Inflammatory macrophage treated with lipopolysaccharide for 4 hours (primary cell): ENCODE results near the gene CBX2.

Source experiments
- DNase-seq: peaks from one replicate; pipeline ENCODE4 v3.0.0-alpha.2; 2020

The CBX2 gene

DNA sequence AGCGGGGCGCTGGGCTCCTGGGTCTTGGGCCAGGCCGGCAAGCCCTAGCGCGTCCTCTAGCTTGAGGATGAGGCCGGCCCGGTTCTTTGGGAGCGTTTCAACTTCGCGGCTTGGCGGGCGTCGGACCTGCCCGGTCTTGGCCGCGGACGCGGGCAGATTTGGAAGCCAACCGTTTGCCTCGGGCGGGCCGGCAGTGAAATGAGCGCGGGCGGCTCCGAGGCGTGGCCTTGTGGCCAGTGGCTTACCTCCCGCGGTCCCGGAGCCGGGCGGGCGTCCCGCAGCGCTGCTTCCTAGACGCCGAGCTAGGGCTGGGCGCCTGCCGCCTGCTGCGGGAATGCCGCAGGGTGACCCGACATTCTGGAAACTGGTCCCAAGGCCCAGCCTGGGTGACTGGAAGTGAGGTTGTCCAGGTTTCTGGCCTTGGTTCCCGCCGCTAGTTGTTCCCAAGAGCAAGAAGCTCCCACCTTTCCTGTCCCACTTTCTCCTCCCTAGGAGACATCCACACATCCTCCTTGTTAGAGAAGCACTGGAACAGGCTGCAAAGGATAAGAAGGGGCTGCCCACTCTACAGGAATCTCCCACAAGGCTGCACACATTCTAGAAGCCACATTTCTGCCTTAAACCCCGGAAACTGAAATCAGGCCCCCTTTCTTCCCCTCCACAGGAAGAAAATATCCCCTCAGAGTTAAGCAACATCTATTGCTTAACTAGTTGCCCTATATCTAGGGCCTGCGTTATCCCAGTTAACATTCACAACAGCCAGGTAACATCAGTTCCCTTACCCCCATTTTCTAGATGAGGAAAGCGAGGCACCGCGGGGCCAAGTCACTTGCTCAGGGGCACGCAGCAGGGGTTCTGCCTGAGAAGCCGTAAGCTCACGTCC, 23.4 kb downstream of the CBX2 start:
- no peak for DNase-seq

DNA sequence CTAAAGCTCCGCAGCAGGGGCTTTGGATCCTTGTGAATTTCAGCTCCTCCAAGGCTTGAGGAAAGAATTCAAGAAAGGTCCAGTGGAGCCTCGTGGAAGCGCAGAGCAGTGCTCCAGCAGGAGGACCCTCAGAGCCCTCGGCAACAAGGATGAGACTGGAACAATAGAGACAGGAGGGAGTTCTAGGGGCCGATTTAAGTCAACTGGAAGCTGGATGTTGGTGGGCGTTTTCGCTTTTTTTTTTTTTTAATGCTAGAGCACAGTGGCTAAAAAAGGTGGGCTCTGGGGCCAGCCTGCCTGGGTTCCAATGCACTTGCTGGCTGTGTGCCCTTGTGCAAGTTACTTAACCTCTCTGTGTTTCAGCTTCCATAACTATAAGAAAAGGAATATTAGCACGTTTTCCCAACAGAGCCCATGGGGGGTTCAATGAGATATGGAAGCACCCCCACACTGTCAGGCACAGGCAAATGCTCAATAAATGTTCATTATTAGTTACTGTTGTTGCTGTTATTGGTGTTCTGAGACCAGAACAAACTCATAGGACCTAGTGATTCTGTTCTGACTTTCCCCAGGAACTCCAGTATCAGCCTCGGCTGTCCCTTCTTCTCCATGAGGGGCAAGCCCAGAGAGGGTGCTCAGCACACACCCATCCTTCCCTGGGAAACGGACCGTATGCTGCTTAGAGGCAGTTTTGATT, 24.2 kb downstream of the CBX2 start:
- DNase-seq: no peak

DNA sequence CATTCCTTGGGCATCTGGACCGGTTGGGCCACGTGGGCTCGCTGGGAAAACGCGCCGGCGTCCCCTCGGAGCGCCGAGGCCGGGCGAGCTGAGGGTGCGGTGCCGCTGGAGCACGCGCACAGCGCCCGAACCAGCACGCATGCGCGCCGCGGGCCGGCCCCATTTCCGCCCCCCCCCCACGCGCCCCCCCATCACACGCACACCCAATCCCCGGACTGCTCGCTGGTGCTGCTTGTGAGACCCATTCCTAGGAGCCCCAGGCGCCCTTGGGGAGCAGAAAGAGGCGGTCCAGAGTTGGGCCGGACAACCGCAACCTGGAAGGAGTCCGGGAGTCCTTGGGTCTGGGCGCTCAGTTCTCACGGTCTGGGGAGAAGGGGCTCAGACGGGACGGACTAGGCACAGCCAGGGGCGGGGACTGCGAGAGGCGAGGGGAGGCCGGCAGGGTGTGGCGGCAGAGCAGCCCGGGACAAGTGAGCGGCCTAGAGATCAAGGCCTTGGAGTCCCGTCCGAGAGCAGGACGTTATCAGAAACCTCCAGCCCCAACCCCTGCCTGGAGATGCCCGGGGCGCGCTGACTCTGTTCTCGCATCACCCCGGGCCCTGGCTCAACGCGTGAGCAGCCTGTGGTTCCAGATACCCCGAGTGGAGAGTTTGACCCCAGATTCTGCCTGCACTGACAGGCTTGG, 24.9 kb downstream of the CBX2 start:
- DNase-seq: no peak

DNA sequence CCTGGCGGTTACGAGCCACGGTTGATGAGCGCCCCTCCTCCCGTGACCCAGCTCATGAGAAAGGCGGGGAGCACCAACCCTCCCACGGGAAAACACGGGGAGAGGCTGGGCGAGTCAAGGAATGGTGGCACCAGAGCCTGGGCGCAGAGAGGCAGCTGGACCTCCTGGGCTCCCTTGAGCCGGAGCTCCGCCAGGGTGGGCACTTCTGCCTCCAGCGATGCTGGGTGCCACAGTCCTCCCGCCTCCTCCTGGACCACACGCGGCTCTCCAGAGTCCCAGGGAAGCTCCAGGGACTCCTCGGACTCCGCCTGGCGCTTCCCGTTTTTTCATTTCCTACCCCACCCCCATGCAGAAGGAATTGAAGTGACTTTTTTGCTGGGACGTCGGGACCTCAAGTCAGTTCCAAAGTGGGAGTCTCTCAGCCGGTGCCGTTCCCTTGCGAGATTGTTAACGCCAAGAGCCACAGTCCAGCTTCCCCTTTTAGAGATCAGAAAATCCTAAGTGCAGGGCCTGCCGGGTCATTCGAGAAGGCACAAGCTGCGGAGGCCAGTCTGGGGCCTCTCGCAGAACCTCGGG, 25.6 kb downstream of the CBX2 start:
- peak; percentile 28 for DNase-seq

DNA sequence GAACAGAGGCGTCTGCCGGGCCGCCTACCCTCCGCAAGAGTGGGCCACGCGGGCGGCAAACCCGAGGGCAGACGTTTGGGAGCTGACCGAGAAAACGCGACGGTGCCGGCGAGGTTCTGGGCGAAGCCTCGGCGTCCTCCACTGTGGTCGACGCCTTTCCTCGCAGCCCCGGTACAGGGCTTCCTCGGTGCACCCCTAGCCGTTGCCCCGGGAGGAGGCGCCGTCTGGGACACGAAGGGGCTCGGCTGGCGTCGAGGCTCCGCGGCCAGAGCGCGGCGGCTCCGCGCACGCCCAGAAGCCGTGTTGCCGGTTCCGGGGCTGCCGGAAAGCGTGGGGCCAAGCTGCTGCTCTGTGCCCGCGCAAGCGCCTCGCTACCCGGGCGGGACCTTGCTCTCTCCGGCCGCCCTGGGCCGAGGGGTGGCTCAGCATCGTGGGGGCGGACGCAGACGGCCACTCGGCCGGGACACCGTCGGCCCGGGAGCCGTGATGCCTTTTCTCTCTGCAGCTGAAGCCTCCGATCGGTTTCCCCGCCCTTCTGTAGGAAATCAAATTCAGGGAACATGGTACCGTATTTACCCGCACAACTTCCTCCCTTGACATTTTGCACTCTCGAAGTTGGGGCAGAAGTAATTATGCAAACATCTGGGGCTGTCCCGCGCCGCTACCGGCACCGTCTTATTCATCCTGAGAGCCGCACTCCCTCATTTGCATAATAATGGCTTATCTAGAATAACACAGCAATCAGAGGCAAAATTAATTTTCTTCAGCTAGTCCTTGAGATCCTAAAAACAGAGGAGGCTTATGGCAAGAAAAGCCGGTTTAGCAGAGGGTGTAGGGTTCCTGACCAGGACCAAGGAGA, 26.3 kb downstream of the CBX2 start:
- DNase-seq: peak; percentile 87

DNA sequence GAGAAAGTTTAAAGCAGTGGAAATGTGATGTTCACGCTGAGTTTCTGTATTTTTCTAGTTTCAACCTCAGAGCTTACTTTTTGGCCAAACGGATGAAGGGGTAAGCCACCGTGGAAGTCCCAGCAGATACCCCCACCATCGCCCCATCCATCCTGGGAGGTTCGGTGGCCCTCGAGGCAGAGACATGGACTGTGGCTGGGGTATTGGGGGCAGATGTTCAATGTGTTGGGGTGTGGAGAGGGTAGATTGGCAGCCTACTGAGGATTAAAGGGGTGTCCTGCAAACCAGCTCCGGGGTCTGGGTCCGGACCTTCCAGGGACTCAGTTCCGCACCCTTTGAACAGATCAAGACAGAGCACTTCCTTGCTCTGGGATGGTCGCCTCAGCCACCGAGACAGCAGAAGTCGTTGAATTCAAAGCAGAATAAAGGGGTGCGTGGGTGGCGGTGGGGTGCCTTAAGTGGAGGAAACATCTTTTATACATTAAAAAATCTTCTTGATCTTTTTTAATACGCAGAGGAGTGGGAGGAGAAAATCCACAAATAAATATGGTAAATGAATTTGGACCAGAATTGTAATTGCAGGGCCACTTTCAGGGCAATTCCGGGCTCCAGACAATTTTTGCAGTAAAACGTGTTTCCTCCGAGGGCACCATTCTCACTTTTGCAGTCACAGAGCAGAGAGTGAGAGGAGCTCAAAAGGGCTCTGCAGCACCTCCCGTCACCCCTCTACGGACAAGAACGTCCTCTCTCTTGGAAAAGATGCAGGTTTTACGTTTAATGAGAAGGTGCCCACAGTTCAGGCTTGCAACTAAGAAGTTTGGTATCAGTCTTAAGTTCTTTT, 27.1 kb downstream of the CBX2 start:
- no peak for DNase-seq

DNA sequence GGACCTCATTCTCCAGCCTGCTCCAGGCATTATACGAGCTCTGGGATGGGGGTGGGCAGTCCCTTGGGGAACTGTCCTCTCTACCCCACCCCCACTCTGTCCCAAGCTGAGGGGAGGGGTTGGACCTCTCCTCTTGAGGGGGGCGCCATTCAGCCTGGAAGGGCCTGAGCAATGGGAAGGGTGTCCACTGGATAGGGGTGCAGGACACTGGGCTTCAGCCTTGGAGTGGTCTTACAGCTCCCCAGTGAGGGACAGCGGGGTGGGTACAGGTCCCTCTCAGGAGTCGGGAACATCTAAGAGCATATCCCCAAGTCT, 28.5 kb downstream of the CBX2 start:
- DNase-seq: no peak

DNA sequence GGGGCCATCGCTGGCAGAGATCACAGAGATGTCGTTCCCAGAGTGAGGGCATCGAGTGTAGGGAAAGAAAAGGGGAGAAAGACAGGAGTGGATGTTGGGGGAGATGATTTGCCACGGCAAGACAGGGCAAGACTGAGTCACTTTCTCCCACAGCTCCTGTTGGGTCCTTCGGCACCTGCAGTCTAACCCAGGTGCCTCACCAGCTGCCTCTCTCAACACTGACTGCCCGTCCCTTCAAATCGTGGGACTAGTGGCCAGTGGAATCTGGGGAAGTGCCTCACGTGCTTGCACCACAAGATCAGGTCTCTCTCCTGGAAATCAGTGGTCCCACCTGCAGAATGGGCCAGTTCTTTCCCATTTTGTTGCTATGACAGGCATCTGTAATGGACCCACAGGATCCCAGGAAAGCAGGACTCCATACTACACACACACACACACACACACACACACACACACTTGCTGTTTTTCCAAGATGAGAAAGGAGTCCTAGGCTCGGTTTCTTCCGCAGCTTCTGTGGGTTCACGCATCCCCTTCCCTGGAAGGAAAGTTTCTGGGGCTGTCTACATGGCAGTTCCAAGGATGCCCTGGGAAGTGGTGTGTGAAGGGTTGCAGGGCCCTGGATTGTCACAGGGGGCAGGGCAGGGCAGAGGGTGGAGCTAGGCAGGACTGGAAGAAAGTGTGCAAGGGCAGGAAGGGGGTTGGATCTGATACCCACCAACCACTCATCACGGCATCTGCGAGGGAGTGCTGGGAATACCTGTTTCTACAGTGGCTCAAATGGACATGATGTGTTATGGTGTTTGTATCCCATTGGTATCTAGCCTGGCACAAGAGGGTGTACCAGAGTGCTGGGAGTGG, 29.1 kb downstream of the CBX2 start:
- DNase-seq: no peak

DNA sequence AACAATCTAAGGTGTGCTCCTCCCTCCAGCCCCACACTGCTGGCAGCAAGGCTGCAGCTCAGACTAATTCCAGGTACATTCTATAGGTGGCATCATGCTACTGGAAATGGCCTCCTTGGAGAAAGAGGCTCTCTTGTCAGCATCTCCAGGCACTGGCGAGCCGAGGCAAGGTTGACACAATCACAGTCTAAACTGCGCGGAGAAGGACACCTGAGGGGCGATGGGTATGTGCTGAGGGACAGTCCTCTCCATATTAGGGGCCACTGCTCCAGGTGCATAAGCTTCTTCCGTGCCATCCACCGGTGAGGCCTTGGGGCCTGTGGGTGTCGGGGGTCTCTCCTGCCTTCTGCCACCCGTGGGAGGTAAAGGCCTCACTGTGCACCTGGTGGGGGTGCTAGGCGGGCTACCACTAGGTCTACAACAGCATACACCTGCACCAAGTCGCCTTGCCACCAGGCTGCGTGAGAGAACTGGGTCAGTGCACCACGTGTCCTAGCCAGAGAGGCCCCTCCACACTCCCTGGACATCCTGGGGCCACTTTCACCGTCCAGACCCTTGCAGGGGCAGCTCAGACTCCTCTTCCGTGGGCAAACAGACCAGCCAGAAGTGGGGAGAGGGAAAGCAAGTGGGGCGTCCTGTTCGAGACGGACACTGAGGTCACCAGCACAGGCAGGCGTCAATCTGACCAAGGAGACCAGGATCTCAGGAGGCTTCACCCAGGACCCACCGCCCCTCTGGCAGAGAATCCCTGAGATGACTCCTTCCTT, 31.0 kb downstream of the CBX2 start:
- DNase-seq: no peak

DNA sequence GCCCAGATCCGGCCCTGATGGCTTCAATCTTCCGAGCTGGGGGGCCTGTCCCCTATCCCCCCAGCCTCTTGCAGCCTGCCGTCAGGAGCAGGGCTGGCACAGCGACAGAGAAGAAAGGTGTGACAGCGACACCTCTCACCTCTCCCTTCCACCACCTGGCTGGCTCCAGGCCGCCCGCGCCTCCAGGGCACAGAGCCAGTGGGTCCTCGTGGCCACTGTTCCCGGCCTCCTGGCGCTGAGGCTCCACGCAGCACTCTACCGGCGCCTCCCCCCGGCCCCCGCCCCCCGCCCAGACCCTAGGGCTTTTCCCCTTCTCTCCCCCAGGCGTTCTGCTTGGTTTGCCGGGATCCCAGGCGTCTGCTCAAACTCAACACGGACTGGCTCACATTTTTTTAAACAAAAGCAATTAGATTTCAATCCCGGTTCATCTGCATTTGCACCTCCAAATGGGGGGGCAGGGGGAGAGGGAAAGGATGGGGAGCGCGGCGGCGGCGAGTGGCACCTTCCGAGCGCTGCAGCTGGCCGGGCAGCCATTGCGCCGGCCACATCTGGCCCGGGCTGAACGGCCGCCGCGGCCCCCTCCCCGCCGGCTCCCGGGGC, 31.7 kb downstream of the CBX2 start:
- DNase-seq: no peak

DNA sequence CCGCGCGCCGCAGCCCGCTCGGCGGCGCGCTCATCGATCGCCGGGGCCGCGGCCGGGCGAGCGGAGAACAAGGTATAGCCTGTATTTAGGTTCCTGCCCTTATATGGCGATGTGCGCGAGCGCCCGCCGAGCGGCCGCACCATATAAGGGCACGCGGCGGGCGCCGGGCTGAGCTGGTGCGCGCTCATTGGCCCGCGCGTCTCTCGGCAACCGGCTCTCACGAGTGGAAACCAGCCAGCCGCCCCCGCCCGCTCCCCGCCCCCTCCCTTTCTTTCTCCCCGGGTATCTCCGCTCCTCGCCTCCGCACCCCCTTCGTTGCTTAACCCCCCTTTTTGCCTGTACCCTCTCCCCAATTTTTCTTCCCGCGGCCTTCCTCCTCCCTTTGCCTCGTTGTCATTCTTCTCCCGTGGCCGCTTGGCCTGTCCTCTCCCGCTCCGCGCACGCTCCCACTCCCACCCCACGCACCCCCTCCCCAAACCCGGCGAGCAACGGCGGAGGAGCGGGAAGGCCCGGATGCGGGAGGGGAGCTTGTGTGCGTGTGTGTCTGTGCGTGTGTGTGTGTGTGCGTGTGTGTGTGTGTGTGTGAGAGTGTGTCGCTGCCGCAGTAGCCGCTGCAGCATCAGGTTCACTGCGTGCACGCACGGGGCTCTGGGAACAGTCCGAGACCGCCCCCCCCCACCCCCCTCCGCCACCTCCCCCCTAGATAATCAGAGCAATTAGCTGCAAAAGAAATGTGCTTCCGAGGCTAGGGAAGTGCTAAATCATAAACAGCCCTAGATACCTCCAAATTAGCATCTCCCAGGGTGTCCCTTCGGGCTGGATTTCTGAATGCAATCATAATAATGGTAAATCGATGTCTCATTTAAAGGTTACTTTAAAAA, 32.4 kb downstream of the CBX2 start:
- peak; percentile 74 for DNase-seq

DNA sequence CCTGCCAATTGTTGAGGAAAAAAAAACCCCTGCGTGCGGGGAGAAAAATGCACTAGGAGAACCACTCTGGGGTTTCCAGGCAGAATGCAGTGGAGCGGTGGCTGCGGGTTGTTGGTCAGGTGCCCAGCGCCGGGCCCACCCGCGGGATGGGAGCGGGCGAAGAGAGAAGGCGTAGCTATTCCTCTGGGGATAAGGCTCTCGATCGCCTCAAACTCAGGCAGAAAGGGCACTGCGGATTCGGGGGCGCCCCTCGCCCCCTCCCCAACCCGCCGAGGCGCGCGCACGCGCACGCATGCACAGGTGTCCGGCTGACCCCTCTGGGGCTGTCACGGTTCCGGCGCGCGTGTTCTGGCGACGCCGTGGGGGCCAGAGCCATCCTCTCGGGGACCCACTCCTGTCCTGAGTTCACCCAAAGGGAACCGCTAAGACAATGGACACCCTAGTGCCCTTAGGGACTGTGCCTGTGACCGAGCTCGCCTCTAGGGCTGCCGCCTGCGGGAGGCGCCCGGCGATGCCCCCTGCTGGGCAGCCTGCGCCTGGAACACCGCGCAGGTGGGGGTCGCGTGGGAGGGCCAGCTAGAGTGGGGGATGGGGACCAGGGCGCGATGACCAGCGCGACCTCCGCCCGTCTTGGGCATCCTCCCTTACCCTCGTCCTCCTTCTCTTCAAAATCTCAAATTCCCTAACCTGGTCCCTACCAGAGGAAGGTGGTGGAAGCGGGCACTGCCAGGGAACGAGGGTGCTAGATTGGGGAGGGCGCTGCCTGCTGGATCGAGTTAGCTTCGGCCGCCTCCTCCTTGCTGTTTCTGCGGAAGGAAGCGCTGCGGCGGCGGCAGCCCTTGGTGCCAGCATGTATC, 33.3 kb downstream of the CBX2 start:
- peak; percentile 49 for DNase-seq

DNA sequence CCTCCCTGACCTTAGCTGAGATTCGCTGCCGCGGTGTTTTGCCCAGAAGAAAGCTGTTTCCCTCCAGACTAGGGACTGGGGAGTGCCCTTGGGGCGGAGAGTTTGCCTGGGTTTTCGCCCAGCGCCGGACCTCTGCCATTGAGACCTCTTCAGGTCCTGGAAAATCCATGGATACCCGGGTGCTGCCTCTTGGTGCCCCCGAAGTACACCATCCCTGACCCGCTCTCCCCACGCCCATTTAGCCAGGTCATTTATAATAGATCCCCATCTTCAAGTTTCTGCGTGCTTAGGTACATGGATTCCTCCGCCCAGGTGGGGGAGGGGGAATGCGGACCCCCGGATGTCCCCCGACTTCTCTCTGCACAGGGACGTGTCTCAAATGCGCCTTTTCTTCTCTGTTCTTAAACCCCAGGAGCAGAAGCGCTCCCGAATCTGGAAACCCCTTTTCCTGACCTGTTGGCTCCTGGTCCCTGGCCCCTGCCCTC, 34.0 kb downstream of the CBX2 start:
- no peak for DNase-seq

DNA sequence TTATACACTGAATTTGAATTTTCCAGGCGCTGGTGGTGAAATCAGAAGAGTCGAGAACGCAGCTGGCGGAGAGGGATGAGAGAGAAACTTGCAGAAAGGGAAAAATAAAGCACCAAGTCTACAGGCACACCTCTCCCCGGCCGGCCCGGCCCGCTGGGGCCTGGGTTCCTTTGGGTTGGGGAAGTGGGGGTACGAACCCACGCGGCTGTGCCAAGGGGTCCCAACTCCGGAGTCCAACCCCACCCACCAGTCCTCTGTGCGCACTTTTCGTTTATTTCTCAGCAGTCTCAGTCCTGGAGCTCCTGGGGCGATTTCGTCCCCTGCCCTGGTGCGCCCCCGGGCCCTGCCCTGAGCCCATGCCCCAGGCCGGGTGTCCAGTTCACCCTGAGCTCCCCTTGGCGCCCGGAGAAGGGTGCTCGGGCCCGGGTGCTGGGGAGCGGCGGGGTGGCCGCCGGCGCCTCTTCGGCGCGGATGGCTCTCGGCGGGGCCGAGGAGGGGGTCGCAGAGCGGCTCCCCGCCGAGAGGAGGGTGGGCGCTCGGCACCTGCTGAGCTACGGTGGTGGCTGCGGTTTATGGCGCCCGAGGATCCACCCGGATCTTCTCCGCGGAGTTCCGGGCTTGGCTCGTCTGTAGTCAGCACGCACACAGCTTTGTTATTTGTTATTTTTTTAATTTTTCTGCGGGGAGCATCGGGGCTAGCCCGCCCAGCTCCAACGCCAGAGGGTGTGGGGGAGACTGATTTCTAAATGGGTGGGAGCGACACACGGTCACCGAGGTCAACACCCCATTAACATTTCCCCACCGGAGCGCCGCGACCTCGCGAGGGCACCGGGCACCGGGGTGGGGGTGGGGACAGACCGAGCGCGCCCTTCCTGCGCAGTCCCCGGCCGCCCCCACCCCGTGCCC, 34.7 kb downstream of the CBX2 start:
- DNase-seq: no peak

DNA sequence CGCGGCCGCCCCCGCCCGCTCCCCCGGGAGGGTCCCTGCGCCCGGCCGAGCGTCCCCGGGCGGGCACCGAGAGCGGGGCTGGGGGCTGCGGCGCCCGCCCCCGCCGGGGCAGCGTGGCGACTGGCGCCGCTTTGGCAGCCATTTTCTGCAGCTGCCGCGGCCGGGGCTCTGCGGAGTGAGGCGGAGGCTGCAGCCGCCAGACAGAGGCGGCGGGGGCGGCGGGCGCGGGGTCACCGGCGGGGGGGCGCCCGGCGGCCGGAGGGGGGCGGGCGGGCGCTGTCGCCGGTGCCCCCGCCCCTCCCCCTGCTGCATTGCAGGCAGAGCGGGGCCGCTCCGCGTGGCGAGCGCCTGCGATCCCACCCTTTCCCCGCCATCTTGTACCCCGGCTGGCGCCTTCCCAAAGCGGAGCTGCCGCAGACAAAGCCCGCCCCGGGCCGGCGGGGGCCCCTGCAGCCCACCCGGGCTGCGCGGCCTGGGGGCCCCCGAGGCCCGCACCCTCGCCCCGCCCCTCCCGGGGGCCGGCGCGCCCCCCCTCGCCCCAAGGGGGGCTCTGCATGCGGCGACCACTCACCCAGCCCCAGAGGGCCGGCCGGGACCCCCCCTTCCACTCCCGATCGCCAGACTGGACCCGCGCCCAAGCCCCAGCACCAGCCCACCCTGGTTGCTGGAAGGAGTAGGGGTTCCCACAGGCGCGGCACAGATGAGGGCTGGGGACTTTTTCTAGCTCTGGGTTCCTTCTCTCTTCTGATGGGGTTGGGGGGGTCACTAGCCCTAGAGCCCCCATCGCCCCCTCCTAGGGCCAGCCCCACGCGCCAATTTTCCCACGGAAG, 35.6 kb downstream of the CBX2 start:
- no peak for DNase-seq
